ENCODE results near the gene ARHGAP26.

Gene ARHGAP26

DNA sequence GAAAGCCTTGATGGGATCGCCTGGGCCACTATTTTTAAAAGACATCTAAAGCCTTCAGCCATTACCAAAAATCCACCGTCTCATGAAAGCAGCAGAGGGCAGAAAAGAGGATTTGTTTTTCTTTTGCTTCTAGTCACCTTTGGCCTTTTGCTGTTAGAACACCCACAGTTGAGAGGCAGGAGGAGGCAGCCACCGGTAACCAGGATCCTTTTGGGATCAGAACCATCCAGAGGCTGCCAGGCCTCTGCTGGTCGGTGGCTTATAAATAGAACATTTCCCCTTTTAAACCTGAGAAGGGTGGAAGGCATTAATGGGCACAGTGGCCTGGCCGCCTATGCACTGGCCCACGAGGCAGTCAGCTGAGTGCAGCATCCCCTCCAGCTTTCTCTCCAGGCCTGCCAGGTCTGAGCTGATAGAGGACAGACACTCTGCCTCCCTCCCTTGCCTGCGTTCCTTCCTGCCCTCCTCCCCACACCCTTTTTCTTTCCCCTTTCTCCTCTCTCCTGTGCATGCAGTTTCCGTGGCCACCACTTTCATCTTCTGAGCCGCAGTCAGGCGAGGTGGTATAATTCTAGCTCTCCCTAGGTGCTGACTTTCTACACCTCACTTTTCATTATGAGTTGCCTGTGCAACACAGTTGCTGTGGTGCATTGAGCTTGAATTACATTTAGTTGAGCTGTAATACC is 253.4 kb downstream of the ARHGAP26 start:
- DNase-seq: no peak

DNA sequence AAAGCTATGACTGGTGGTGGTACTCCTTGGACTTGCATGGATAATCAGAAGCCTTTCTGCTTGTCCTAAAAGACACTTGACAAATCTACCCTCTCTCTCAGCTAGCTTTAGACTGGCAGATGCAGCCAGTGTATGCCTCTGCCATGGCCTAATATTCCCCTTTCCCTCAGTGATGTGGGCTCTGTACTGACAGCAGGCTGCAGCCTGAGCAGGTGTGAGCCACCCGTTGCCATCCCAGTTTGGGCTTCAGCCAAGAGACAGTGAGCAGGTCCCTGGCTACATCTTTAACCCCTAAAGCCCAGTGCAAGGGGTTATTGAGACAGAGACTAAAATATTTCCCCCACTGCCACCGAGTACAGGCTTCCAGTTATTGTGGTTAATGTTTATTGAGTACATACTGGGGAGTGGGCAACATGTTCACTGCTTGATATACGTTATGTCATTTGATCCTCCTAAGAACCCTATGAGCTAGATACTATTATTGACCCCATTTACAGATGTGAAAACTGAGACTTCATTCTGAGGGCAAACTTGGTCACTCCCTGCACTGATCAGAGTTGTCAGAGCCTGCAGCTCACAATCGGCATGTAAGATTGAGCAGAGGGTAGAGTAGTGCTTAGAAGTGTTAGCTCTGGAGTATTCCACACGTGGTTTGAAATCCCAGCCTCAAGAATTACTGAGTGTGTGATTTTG is 254.2 kb downstream of the ARHGAP26 start:
- DNase-seq: no peak

DNA sequence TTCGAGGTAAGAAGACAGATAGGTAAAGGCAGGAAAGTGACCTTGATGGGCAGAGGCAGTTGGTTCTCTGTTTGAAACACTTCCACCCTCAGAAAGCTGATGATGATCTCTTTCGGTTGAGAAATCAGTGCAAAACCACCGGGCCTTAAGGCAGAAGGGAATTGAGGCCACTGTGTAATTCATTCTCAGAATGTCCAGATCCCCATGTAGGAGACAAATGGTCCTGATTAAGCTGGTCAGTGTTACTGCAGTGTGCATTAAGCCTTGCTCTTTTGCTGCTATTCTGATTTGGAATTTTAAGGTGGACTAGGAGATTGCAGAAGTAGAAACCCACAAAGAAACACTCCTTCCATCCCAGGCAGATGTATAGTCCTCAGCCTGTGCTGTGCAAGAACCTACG is 255.2 kb downstream of the ARHGAP26 start:
- no peak for DNase-seq

DNA sequence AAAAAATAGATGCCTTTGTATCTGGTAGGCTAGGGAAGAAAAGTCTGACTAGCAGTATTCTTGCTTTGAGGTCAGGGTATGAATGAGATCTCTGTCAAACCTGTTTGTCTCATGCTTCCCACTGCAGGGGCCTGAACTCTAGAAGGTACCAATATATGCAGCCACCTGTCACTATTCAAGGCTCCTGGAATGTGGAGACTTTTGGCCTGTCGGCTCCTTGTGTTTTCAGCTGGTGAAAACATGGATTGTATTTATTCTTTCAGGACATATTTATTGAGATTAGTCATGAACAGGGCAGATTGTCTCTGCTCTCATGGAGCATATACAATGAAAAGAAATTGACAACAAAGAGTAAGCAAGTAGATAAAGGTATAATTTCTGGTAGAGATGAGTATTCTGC is 255.8 kb downstream of the ARHGAP26 start:
- no peak for DNase-seq

DNA sequence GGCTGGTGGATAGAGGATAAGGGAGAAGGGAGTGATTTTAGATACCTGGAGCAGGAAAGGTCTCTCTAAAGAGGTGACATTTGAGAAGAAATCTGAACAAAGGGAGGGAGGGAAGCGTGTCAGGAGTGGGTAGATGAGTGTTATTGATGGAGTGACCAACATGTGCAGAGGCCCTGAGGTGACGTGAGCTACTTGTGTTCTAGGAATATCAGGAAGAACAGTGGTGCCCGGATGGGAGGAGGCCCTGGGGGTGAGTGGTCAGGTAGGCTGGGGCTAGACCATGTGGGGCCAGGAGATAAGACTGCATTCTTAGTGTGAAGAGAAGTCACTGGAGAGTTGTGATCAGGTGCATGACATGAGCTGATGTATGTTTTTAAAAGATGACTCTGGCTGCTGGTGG is 256.2 kb downstream of the ARHGAP26 start:
- DNase-seq: no peak

DNA sequence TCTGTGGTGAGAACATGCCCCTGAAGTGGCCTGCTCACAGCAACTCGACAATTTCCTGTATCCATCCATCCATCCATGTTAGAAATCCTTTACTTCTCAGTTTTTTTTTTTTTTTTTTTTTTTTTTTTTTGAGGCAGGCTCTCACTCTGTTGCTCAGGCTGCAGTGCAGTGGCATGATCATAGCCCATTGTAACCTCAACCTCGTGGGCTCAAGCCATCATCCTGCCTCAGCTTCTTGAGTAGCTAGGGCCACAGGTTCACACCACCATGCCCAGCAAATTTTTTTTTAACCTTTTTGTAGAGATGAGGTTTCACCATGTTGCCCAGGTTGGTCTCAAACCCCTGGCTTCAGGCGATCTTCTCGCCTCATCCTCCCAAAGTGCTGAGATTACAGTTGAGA is 259.1 kb downstream of the ARHGAP26 start:
- no peak for DNase-seq

DNA sequence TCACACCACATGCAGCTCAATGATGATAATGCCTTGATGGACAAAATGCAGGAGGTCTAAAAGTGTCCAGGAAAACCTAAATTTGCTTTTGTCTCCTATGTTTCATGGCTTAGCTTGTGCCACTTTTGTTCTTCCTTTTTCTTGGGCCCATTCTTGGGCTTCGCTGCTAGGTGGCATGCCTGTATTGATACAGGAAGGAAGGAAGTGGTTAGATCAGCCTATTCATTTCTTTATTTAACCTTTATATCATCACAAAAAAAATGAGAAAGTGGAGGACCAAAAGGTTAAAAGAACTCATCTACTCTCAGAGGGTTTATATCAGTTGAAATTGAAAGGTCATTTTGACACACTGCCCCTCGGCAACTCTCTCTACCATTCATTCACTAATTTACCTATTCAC is 260.2 kb downstream of the ARHGAP26 start:
- no peak for DNase-seq

DNA sequence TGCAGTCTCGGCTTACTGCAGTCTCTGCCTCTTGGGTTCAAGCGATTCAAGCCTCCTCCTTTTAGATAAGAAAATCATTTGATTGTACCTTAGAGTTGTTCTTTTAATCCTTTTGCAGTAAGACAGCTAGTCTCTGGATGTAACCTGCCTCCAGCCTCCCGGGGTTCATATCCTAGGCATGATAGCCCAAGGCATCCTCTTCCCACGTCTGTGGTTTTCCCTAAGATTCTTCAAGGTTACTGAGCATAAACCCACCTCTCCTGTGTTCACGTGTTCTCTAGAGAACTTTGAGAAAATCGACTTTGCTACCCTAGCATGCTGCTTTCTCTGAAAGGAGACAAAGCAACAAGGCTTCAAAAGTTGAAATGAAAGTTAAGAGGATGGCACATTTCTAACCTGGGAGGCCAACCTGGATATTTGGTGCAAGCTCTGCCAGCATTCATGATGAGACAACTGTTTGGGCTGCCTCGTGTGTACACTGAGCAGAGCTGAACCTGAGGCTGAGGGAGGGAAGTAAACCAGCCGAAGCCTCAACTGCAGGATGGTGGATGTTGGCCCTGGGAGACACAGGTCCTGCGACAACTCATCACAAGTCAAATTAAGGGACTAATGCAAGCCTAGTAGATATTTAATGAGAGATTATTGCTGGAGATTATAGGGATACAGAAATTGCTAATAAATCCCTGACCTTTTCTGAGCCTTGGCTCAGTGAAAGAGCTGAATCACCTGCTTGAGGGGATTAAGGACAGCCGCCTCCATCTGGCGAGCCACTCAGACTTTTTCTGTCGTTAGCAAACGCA is 261.8 kb downstream of the ARHGAP26 start:
- no peak for DNase-seq

DNA sequence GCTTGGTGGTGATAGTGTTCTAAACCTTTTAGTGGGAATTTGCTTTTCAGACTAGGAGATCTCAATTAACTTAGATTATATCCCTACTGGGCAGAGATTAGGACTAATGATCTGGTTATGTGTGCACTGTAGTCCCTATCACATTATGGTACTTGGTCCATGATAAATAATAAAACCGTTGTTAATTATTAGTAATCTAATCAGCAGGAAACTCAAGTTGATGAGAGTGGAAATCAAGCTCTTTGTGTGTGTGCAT is 262.3 kb downstream of the ARHGAP26 start:
- peak; percentile 72 for DNase-seq

DNA sequence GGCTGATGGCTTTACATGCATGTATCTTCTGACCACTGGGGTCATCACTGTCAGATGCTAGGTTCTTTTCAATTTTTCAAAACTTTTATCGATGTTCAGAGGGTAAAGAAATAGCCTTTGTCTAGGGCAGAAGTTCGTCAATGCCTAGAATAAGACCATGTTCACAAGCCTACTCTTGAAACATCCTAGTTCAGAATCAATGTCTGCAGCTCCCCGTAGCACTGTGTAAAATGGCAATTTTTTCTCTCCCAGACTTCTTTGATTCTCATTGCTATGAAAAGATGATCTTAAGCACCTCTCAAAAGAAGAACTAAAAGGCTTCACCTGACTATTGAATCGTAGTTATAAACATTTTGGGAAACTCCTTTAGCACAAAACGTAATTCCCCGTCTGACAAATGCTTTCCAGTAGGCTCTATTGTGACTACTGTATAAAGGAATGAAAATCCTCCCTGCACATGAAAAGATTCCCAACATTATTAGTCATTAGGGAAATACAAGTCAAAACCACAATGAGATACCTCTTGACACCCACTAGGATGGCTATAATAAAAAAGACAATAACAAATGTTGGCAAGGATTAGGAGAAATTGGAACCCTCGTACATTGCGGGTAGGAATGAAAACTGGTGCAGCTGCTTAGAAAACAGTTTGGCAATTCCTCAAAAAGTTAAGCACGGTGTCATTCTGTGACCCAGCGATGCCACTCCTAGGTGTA is 263.5 kb downstream of the ARHGAP26 start:
- DNase-seq: no peak

DNA sequence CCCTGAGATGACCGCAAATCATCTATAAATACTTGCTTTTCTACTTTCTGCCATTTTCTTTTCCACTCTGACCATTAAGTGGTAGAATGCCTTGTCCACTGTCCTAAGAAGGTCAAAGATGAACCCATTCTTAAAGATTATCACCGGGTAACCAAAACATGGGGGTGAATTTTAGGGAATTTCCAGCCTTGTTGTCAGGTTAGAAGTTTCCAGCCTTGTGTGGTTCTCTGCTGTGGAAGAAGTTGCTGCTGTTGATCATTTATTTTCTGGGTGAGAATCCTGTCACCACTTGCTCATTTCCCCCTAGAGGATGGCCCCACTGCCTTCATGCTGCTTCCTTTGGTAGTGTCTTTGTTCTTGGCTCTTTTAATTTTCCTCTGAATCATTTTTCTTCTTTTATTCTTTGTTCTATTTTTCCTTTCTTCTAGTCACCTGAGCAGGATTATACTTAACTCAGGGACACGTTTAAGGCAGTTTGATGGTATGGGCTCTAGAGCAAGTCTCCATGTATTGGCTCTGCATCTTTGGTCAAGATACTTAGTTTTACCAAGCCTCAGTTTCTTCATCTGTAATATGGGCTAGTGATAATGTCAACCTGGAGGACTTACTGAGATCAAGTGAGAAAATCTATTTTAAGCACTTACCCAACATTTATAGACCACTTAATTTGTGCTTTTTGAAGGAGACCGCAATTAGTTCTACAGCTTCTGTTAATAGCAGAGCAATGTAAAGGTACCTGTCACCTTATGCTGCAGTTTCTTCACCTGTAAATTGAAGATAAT is 266.2 kb downstream of the ARHGAP26 start:
- no peak for DNase-seq

DNA sequence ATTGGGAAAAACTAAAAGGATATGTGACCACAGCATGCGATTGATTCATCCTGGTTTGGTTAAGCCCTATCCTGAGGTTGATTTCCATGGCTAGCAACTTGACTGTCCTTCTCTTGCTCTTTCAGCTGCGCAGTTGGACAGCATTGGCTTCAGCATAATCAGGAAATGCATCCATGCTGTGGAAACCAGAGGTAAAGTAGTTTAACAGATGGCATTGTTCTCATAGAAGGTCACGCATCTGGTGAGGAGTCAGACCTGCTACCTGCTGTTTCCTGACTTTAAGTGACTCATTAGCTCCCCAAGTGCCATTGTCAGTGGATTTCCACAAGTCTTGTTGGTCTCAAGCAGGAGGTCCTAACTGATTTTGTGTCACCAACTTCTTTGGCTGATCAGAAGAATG is 266.9 kb downstream of the ARHGAP26 start:
- no peak for DNase-seq

DNA sequence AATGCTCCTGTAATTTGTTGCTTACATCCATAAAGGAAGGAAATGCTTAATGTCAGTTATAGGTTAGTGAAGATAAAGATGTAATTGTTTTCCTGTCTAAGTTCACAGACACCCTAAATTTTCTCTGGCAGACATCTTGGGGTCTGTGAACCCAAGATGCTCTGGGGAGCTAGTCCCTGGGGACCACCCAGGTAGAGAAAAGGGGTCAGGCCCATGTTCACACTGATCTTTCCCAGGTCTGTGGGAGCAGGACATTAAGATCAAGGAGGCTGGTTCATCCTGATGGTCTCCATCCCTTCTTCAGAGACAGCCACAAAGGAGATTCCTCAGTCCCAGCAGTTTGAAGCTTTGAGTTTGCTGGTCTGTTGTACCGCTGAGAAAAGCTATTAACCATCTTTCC is 267.5 kb downstream of the ARHGAP26 start:
- DNase-seq: no peak

DNA sequence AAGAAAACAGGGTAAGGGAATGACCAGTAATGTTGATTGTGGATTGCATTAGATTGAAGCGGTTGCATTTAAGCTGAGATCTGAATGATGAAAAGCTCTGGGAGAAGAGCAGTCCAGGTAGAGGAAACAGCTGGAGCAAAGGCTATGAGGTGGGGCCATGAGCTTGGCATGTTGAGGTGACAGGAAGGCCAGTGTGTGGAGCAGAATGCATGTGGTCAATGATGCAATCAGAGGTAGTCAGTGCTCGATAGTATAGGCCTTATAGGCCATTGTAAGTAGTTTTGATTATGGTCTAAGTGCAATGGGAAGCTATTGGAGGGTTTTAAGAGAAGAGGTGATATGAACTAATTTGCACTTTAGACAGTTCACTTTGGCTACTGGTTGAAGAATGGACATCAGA is 270.4 kb downstream of the ARHGAP26 start:
- no peak for DNase-seq

DNA sequence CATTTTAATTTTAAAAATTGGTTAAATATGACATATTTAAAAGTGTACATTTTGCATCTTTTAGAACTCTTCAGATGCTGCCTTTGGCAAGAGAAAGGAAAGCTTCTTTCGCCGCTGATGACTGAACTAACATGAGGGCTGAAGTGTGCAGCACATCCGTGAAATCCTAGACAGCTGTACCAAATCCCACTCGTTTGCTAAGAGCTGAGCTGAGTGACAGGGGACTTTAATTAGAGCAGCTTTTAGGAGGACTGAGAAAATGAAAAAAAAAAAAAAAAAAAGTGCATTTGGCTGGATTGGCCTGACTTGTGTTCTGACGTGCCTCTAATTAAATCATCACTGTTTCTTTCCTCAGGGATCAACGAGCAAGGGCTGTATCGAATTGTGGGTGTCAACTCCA is 271.3 kb downstream of the ARHGAP26 start:
- DNase-seq: peak; percentile 78

DNA sequence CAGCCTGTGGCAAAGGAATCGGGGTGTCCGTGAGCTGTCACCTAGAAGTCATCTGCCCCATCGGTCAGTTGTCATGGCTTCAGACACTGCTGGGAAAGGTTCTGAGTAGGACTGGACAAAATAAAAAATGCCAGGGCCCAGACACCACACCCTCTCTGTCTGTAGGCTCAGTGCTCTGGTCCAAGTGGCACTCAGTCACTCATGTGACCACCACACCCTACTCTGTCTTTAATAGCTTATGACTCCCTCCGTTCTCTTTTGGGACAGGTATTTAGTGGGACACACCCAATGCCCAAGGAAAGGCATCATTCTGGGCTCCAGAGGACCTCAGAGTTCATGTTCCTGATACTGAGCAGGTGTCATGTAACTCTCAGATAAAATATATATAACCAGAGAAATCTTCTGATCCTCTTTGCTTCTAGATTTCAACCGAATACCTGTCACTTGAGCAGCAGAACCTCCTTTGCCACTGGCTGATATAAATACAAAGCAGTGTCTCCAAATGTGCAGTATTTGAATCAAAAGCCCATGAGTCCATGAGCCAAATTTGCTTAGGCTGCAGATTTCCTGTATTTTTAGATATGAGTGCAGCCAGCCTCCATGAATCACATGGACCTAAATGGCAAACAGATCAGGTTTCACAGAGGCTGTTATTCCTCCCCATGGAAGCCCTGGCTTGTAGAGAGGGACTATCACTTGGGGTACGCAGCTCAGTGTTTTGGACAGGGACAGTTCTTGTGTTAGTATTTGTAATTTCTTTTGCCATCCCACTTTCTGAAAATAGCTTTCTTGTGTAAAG is 272.0 kb downstream of the ARHGAP26 start:
- no peak for DNase-seq

DNA sequence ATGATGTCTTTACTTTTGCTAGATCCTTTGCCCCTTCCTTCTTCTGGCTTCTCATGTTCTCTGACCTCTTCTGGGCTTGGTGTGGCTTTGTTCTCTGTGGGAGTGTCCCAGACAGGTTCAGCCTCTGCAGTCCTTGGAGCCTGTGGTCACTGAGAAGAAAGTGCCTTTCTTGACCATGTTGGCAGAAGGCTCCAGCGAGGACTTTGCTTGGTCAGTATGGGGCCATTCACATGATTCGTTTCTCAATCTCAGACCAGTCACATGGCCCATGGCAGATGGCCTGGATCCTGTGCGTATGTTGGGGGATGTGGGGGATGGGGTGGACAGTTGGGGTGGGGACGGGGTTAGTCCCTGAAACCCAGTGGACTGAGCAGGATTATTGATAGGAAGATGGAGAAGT is 274.1 kb downstream of the ARHGAP26 start:
- no peak for DNase-seq

DNA sequence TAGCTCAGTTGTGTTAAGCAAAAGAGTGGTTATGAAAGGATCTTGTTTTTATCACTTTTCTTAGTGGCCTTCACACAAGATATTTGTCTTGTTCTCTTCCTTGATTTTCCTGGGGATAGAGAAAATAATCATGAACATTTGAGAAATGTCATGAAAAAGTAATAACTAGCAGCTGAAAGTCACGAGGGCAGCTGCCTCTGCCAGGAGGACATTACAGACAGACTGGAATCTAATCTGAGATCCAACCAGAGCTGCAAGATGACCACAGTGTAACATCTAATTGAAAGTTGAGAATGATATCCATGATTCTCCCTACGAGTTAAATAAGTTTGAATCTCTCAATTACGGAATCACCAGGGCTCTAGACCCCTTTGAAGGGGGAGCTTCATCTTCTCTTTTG is 274.9 kb downstream of the ARHGAP26 start:
- DNase-seq: no peak

DNA sequence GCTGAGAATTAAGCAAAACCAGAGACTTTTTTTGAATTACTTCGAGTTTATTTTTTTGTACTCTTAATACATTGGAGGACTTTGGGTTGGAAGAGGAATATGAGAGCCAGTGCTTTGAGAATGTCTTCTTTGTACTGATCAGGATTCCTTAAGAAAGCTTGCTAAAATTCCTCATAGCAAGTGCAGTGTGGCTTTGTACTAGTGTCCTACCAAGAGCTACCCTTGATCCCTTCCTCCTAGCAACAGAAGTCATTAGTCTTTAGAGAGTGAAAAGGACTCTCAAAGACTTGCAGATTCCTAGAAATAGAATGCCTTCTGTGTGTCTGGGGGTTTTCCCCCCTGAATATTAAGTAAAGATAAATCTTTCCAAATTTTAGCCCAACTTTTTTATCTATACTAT is 276.1 kb downstream of the ARHGAP26 start:
- DNase-seq: no peak

DNA sequence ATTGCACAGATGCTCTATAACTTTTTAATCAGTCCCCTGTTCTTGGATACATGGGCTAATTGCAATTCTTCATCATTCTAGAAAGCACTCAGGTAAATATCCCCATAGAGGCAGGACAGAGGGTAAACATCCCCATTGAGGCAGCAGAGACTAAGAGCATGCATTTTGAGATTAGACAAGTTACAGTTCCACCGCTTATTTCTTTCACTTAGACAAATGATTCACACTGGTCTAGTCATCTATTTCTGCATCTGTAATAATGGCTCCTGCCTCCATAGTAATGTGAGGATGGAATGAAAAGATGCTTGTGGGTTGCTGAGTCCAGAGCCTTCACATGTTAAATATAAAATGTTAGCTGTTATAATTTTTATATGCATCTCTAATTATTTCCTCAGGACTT is 276.9 kb downstream of the ARHGAP26 start:
- DNase-seq: no peak

DNA sequence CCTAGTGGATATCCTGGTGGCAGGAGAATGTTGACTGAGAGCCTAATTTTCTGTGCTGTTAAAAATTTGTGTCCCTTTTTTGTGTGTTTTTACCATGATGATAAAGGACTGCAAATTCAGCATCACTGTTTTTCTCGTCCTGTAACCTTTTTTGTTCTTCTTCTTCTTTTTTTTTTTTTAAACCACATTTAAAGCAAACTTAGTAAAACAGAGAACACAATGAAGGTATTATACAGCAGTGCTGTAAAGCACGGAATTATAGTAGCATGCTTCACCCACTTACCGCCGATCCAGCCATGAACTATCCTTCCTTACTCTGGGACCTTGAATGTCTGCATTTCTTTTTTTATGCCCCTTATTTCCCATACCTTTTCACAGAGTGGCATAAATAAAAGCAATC is 280.0 kb downstream of the ARHGAP26 start:
- no peak for DNase-seq

Measured in eye (tissue), 1 donor.